GM20000 (cell line): ENCODE measurements around the gene NFKBIL1.

ENCODE experiments used
- DNase-seq: peaks from one replicate; pipeline ENCODE4 v3.0.0; 2012; ENCODE audit warnings: low spot score
- CTCF ChIP-seq: IDR thresholded peaks from 2 replicates; pipeline ENCODE4 v1.5.1; 2012; ENCODE audit warnings: mild to moderate bottlenecking, control low read depth; ENCODE audit errors: extremely low read depth, missing control alignments

The NFKBIL1 gene

GRCh38 chr6:31525553-31525931, 21.9 kb upstream of the NFKBIL1 start:
- no peak for TF ChIP-seq CTCF
- no peak for DNase-seq

GRCh38 chr6:31525932-31526591, 21.3 kb upstream of the NFKBIL1 start:
- DNase-seq, result no peak
- no peak for TF ChIP-seq CTCF

- no peak for DNase-seq
- TF ChIP-seq CTCF, result no peak
These were observed 19.1 kb upstream of the NFKBIL1 start for GRCh38 chr6:31528307-31528777.

- TF ChIP-seq CTCF, result no peak
- DNase-seq, result no peak
These were observed 18.5 kb upstream of the NFKBIL1 start, which contains the start of gene MCCD1 for GRCh38 chr6:31528821-31529328. Gene MCCD1 (plus strand): TSS chr6:31528962. CDS start chr6:31529015, 53 bp downstream.

- no peak for TF ChIP-seq CTCF
- DNase-seq, result no peak
These were observed 17.9 kb upstream of the NFKBIL1 start for GRCh38 chr6:31529329-31530150.

GRCh38 chr6:31530659-31531058, 16.7 kb upstream of the NFKBIL1 start:
- no peak for TF ChIP-seq CTCF
- no peak for DNase-seq

GRCh38 chr6:31531162-31531561, 16.2 kb upstream of the NFKBIL1 start:
- no peak for DNase-seq
- no peak for TF ChIP-seq CTCF
